ENCODE data around the gene FCMR. TPM values are rescaled to one million over a fixed set of nuclear protein-coding genes. Genes with fewer than 3 reads are reported as not detected.

The FCMR gene
- total and polyA plus RNA-seq, 9 of the 15 experiments (the other 6 are each of a cell fraction or from before 2014, with no cell fraction given) = 0.11 to 0.82 (median 0.20) TPM; not detected in 5

DNA sequence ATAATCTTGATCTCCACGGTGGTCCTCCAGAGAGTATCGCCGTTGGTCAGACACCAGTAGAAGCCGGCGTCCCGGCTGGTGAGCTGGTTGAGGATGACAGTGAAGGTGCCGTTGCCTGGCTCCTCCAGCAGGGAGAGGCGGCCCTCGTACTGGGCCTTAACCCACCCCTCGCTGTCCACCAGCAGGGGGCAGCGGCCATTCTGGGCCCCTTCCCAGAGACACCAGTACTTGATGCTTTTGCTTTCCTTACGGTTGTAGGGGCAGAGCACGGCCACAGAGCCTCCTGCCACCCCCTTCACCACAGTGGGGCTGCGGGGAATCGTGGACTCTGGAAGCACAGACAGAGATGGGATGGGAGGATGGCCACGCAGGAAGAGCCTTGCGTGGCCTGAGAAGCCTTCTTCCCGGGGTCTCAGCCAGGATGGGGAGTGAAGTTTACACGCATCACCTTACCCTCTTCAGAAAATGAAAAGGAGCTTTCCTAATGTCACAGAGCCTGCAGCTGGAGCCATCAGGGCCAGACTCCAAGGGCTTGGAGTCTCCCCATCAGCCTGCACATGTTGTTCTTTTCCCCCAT lies 13.8 kb upstream of the FCMR start (continued):
- TF ChIP-seq FOXM1 (IDR thresholded peaks at IDR 0.05; ENCODE audit: low read depth) (no peak), FOXM1 (CRISPR knock-in tag; IDR thresholded peaks at IDR 0.05; ENCODE audit: low read depth) (no peak), DPF2 (IDR thresholded peaks at IDR 0.05) (no peak), NUFIP1 (IDR thresholded peaks at IDR 0.05; ENCODE audit: partially characterized antibody) (no peak), SMARCB1 (IDR thresholded peaks at IDR 0.05; ENCODE audit: insufficient read length, low read depth) (no peak), NBN (IDR thresholded peaks at IDR 0.05; ENCODE audit: low read depth) (no peak), MBD2 (IDR thresholded peaks at IDR 0.05; ENCODE audit: borderline replicate concordance, low read depth) (no peak), SP2 (IDR thresholded peaks at IDR 0.05; ENCODE audit: extremely low read depth, low read depth, low read length, poor library complexity, severe bottlenecking) (no peak), ZNF75A (CRISPR knock-in tag; IDR thresholded peaks at IDR 0.05) (no peak), SUPT5H (IDR thresholded peaks at IDR 0.05) (no peak), RBM15 (IDR thresholded peaks at IDR 0.05; ENCODE audit: insufficient read depth, low read length) (no peak), PRPF4 (IDR thresholded peaks at IDR 0.05; ENCODE audit: insufficient read depth, low read depth, low read length, poor library complexity, severe bottlenecking) (no peak), SMAD3 (CRISPR knock-in tag; conservative IDR thresholded peaks at IDR 0.05) (no peak), TCF7L2 (IDR thresholded peaks at IDR 0.05; ENCODE audit: low read depth, low read length) (no peak), SMC3 (conservative IDR thresholded peaks at IDR 0.05; ENCODE audit: insufficient read depth, low read depth, low read length) (peak; percentile 98), ERF (CRISPR knock-in tag; IDR thresholded peaks at IDR 0.05) (no peak), ZNF41 (CRISPR knock-in tag; conservative IDR thresholded peaks at IDR 0.05) (no peak), OTX1 (CRISPR knock-in tag; IDR thresholded peaks at IDR 0.05) (no peak)
- TF ChIP-seq, protein P1, sequence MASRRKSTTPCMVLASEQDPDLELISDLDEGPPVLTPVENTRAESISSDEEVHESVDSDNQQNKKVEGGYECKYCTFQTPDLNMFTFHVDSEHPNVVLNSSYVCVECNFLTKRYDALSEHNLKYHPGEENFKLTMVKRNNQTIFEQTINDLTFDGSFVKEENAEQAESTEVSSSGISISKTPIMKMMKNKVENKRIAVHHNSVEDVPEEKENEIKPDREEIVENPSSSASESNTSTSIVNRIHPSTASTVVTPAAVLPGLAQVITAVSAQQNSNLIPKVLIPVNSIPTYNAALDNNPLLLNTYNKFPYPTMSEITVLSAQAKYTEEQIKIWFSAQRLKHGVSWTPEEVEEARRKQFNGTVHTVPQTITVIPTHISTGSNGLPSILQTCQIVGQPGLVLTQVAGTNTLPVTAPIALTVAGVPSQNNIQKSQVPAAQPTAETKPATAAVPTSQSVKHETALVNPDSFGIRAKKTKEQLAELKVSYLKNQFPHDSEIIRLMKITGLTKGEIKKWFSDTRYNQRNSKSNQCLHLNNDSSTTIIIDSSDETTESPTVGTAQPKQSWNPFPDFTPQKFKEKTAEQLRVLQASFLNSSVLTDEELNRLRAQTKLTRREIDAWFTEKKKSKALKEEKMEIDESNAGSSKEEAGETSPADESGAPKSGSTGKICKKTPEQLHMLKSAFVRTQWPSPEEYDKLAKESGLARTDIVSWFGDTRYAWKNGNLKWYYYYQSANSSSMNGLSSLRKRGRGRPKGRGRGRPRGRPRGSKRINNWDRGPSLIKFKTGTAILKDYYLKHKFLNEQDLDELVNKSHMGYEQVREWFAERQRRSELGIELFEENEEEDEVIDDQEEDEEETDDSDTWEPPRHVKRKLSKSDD (conservative IDR thresholded peaks at IDR 0.05; ENCODE audit: low read length) = no peak
- TF ChIP-seq, protein P2, sequence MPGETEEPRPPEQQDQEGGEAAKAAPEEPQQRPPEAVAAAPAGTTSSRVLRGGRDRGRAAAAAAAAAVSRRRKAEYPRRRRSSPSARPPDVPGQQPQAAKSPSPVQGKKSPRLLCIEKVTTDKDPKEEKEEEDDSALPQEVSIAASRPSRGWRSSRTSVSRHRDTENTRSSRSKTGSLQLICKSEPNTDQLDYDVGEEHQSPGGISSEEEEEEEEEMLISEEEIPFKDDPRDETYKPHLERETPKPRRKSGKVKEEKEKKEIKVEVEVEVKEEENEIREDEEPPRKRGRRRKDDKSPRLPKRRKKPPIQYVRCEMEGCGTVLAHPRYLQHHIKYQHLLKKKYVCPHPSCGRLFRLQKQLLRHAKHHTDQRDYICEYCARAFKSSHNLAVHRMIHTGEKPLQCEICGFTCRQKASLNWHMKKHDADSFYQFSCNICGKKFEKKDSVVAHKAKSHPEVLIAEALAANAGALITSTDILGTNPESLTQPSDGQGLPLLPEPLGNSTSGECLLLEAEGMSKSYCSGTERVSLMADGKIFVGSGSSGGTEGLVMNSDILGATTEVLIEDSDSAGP (CRISPR knock-in tag; IDR thresholded peaks at IDR 0.05) = peak; percentile 65; the same call in 1 of the 2 replicates
- TF ChIP-seq, protein P3, sequence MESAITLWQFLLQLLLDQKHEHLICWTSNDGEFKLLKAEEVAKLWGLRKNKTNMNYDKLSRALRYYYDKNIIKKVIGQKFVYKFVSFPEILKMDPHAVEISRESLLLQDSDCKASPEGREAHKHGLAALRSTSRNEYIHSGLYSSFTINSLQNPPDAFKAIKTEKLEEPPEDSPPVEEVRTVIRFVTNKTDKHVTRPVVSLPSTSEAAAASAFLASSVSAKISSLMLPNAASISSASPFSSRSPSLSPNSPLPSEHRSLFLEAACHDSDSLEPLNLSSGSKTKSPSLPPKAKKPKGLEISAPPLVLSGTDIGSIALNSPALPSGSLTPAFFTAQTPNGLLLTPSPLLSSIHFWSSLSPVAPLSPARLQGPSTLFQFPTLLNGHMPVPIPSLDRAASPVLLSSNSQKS (CRISPR knock-in tag; IDR thresholded peaks at IDR 0.05) = no peak
- TF ChIP-seq, protein P4, sequence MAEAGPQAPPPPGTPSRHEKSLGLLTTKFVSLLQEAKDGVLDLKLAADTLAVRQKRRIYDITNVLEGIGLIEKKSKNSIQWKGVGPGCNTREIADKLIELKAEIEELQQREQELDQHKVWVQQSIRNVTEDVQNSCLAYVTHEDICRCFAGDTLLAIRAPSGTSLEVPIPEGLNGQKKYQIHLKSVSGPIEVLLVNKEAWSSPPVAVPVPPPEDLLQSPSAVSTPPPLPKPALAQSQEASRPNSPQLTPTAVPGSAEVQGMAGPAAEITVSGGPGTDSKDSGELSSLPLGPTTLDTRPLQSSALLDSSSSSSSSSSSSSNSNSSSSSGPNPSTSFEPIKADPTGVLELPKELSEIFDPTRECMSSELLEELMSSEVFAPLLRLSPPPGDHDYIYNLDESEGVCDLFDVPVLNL (CRISPR knock-in tag; IDR thresholded peaks at IDR 0.05; ENCODE audit: low read depth) = no peak
- TF ChIP-seq, protein P5, sequence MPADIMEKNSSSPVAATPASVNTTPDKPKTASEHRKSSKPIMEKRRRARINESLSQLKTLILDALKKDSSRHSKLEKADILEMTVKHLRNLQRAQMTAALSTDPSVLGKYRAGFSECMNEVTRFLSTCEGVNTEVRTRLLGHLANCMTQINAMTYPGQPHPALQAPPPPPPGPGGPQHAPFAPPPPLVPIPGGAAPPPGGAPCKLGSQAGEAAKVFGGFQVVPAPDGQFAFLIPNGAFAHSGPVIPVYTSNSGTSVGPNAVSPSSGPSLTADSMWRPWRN (IDR thresholded peaks at IDR 0.05; ENCODE audit: low read depth) = no peak

Measured in K562 (cell line).